AG09309 (cell line): Measurements from ENCODE around the gene NRXN3.

Experiments used
- DNase-seq: peaks from one replicate; pipeline ENCODE4 v3.0.0-alpha.2; 2010; ENCODE audit warnings: low read depth
- H3K4me3 ChIP-seq: 2 replicates; pipeline ENCODE4 v1.5.1; 2011; ENCODE audit warnings: mild to moderate bottlenecking, low read depth, low read length, moderate library complexity; ENCODE audit not compliant: control insufficient read depth
- TF ChIP-seq, protein P1 (sequence below): IDR thresholded peaks from 2 replicates; pipeline ENCODE4 v1.5.1; 2011; ENCODE audit warnings: mild to moderate bottlenecking, low read depth, low read length, inconsistent platforms; ENCODE audit not compliant: insufficient read depth, control insufficient read depth; ENCODE audit errors: missing control alignments

NRXN3 gene

GRCh38 chr14:78788467-78789360, 618.5 kb downstream of the NRXN3 start:
- no peak for DNase-seq
- H3K4me3 ChIP-seq: no peak overlapping the region
- TF ChIP-seq, protein P1, sequence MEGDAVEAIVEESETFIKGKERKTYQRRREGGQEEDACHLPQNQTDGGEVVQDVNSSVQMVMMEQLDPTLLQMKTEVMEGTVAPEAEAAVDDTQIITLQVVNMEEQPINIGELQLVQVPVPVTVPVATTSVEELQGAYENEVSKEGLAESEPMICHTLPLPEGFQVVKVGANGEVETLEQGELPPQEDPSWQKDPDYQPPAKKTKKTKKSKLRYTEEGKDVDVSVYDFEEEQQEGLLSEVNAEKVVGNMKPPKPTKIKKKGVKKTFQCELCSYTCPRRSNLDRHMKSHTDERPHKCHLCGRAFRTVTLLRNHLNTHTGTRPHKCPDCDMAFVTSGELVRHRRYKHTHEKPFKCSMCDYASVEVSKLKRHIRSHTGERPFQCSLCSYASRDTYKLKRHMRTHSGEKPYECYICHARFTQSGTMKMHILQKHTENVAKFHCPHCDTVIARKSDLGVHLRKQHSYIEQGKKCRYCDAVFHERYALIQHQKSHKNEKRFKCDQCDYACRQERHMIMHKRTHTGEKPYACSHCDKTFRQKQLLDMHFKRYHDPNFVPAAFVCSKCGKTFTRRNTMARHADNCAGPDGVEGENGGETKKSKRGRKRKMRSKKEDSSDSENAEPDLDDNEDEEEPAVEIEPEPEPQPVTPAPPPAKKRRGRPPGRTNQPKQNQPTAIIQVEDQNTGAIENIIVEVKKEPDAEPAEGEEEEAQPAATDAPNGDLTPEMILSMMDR: no peak

DNA sequence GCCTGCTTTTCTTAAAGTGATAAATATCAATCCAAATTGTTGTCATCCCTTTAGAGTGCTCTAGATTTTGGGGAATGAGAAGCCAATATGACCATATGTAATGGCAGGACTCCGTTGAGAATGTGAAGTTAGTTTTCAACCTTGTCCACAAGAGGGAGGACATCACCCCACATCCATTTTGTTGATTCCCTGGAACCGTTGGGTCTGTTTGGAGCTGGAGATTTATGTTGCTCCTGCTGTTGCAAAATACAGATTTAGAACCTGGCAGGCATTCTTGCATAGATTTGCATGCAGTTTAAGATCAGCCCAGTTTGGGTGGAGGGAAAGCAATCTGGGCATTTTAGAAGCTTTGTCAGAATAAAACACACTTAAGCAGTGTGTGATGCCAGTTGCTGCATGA, 620.1 kb downstream of the NRXN3 start:
- no peak overlapping the region for H3K4me3 ChIP-seq
- TF ChIP-seq, protein P1: no peak
- DNase-seq: no peak

DNA sequence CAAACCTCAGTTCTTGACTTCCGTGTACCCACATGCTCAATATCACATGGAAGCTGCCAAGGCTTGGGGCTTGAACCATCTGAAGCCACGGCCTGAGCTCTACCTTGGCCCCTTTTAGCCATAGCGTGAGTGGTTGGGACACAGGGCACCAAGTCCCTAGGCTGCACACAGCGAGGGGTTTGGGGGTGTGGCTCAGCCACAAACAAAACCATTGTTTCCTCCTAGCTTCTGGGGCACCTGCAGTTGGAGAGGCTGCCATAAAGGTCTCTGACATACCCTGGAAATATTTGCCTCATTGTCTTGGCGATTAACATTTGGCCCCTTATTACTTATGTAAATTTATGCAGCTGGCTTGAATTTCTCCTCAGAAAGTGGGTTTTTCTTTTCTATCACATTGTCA, 628.6 kb downstream of the NRXN3 start:
- no peak overlapping the region for H3K4me3 ChIP-seq
- TF ChIP-seq, protein P1: no peak
- no peak for DNase-seq

DNA sequence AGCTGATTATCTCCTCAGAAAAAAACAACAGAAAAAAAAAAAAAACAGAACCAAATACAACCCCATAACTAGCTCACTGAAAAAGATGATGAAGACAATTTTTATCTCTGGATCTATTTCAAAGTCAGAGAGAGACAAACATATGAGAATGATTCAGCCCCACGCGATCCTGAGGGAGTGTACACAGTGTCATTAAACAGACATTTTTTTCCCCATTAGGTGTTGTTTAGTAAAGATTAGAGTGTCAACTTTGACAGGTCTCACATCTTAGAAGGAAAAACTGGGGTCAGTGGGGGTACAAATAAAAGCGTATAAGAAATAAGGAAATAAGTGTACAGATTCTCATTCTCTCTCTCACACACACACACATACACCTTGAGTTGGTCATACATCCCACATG, 635.4 kb downstream of the NRXN3 start:
- DNase-seq: no peak
- no peak overlapping the region for H3K4me3 ChIP-seq
- TF ChIP-seq, protein P1: no peak

- TF ChIP-seq, protein P1: no peak
- no peak overlapping the region for H3K4me3 ChIP-seq
- no peak for DNase-seq
Measured at GRCh38 chr14:78823035-78823434, 652.9 kb downstream of the NRXN3 start.

DNA sequence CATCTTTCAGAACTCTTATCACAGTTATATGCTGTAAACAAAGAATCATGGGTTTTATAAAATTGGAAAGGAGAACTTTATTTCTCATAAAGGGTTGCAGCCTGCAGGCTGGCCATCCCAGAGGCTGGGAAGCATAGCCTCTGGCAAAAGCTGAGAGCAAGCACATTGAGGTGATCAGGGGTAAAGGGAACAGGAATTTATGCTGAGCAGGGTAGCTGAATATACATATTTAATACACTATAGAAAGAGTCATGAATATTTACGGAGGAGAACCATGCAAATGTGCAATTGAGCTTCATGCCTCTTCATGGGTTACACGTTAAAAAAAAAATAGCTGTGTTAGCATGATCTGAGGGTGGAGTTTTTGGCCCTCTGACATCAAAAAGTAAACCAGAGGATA, 653.3 kb downstream of the NRXN3 start:
- H3K4me3 ChIP-seq: no peak overlapping the region
- TF ChIP-seq, protein P1: no peak
- no peak for DNase-seq
